ENCODE results near the gene SHROOM3.

DNA sequence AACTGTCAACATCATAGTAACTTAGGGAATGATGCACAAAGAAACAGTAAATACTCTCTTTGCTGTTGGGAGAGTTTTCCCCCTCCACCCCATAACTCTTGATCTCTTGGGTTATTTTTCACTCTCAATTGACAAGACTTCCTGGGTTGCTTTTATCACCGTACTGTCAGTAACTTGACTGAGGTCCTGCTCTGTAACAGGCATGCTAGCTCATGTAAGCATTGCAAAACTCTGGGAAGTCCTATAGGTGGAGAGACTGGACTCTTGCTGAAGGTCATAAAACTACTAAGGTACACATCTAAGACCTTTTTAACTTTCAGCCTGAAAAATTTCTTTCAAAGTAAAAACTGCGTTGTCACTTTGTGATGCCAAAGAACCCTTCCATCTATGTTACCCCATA, 10.9 kb downstream of the SHROOM3 start:
- TF ChIP-seq GATA3 (IDR thresholded peaks at IDR 0.05; ENCODE audit: low read depth, low read length) (no peak), GATA2 (IDR thresholded peaks at IDR 0.05; ENCODE audit: low read depth, low read length) (no peak)

Data from SH-SY5Y (cell line).